Trophoblast cell (in vitro differentiated cells and primary cell): Measurements from ENCODE around the gene AKAP13.

Experiments
- DNase-seq, 2 donors: peaks; one replicate each; pipeline ENCODE4 v3.0.0-alpha.2; 2016
- H2AFZ ChIP-seq: 2 replicates; pipeline ENCODE4 v1.6.1; 2013; ENCODE audit warnings: low read length, moderate library complexity, mild to moderate bottlenecking; ENCODE audit not compliant: insufficient read depth, poor library complexity
- H2AK5ac ChIP-seq: 2 replicates; pipeline ENCODE4 v1.6.1; 2013; ENCODE audit warnings: mild to moderate bottlenecking, low read length
- H2BK120ac ChIP-seq: 2 replicates; pipeline ENCODE4 v1.6.1; 2013; ENCODE audit warnings: low read length, mild to moderate bottlenecking, moderate library complexity; ENCODE audit not compliant: insufficient read depth, poor library complexity
- H2BK12ac ChIP-seq: 2 replicates; pipeline ENCODE4 v1.6.1; 2013; ENCODE audit warnings: mild to moderate bottlenecking, low read length, moderate library complexity
- H2BK5ac ChIP-seq: 2 replicates; pipeline ENCODE4 v1.6.1; 2013; ENCODE audit warnings: low read length, low read depth, moderate library complexity, mild to moderate bottlenecking; ENCODE audit not compliant: poor library complexity
- H3K14ac ChIP-seq: 2 replicates; pipeline ENCODE4 v1.6.1; 2013; ENCODE audit warnings: mild to moderate bottlenecking, low read length
- H3K18ac ChIP-seq: 2 replicates; pipeline ENCODE4 v1.6.1; 2013; ENCODE audit warnings: mild to moderate bottlenecking, low read length
- H3K23ac ChIP-seq: 2 replicates; pipeline ENCODE4 v1.6.1; 2013; ENCODE audit warnings: low read length
- H3K27ac ChIP-seq: 2 replicates; pipeline ENCODE4 v1.5.1; 2013; ENCODE audit warnings: low read depth, mild to moderate bottlenecking, inconsistent platforms, low read length, moderate library complexity
- H3K27me3 ChIP-seq: 2 replicates; pipeline ENCODE4 v1.6.1; 2013; ENCODE audit warnings: inconsistent platforms, mild to moderate bottlenecking, low read length, moderate library complexity; ENCODE audit not compliant: insufficient read depth
- H3K36me3 ChIP-seq, 2 experiments: 1 replicate in 1 of 2; 2 replicates in 1 of 2; pipeline ENCODE4 v1.6.1; 2013; ENCODE audit warnings: low read length in 2 of 2, mild to moderate bottlenecking in 2 of 2, moderate library complexity in 1 of 2; ENCODE audit not compliant: insufficient read depth in 2 of 2, control insufficient read depth in 1 of 2
- H3K4ac ChIP-seq: 2 replicates; pipeline ENCODE4 v1.6.1; 2013; ENCODE audit warnings: low read depth, mild to moderate bottlenecking, low read length, moderate library complexity
- H3K4me1 ChIP-seq, 2 experiments: 1 replicate in 1 of 2; 2 replicates in 1 of 2; pipeline ENCODE4 v1.6.1; 2013; ENCODE audit warnings: low read length in 2 of 2, mild to moderate bottlenecking in 2 of 2, moderate library complexity in 1 of 2; ENCODE audit not compliant: insufficient read depth in 2 of 2, control insufficient read depth in 1 of 2
- H3K4me2 ChIP-seq: 2 replicates; pipeline ENCODE4 v1.6.1; 2013; ENCODE audit warnings: inconsistent platforms, mild to moderate bottlenecking, low read length, moderate library complexity
- H3K4me3 ChIP-seq: 2 replicates; pipeline ENCODE4 v1.5.1; 2013; ENCODE audit warnings: mild to moderate bottlenecking, low read depth, low read length, inconsistent platforms
- H3K79me1 ChIP-seq: one replicate; pipeline ENCODE4 v1.6.1; 2013; ENCODE audit warnings: low read length
- H3K79me2 ChIP-seq: 2 replicates; pipeline ENCODE4 v1.6.1; 2013; ENCODE audit warnings: low read length, mild to moderate bottlenecking; ENCODE audit not compliant: control insufficient read depth, insufficient read depth, poor library complexity
- H3K9ac ChIP-seq: 2 replicates; pipeline ENCODE4 v1.6.1; 2013; ENCODE audit warnings: mild to moderate bottlenecking, low read length
- H3K9me3 ChIP-seq: 2 replicates; pipeline ENCODE4 v1.6.1; 2013; ENCODE audit warnings: low read depth, mild to moderate bottlenecking, control low read depth, inconsistent platforms, low read length; ENCODE audit not compliant: insufficient read depth
- H4K12ac ChIP-seq: 2 replicates; pipeline ENCODE4 v1.6.1; 2013; ENCODE audit warnings: low read depth, mild to moderate bottlenecking, low read length, moderate library complexity
- H4K8ac ChIP-seq: 2 replicates; pipeline ENCODE4 v1.6.1; 2013; ENCODE audit warnings: low read depth, mild to moderate bottlenecking, low read length, moderate library complexity
- H4K91ac ChIP-seq: one replicate; pipeline ENCODE4 v1.6.1; 2013; ENCODE audit warnings: low read depth, mild to moderate bottlenecking, low read length, moderate library complexity
- WGBS: extraction: QIAGEN DNeasy Blood & Tissue Kit; methylation state at CpG from one replicate; pipeline ENCODE4 v1.1.7; 2013; ENCODE audit warnings: missing lambda C conversion rate; ENCODE audit not compliant: insufficient read length, insufficient coverage; ENCODE audit errors: extremely low coverage; 5-methylcytosine and 5-hydroxymethylcytosine counted together

The AKAP13 gene

DNA sequence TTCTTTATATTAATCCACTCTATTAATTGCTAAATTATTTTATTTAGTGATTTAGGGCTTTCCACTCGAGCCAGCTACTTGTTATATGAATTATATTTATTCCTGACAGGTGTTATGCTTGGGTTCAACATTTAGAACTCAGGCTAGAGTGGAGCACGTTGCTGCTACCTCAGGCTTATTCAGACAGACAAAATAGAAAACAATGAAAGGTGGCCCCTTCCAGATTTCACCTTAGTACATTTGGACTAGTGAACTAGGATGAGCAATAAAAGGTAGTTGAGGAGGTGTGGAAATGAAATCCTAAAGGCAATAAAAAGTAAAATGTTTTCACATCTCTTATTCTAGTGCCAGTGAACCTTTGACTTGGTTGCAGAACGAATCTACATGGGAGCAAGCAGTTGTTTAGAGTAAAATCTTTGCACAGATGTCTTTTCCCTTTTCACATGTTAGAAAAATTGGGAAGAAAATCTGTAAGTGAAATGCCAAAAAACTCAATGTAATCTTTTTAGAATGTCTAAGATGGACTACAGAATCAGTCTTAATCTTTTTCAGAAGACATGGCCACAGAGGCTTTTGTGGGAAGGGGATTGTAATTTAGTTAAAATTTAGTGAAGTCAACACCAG lies 63.8 kb downstream of the AKAP13 start:
- Histone ChIP-seq H2BK120ac (no peak overlapping the region), H3K36me3 (no peaks in the 10 kb centered on the region), H4K8ac (no peak overlapping the region), H3K23ac (no peak overlapping the region), H2AFZ (no peak overlapping the region), H3K4me3 (no peak overlapping the region), H3K14ac (no peak overlapping the region), H3K4ac (no peak overlapping the region), H3K79me2 (peaks cover 4% of the 10 kb centered on the region), H3K18ac (no peak overlapping the region), H2AK5ac (no peak overlapping the region), H3K27ac (no peak overlapping the region), H3K4me2 (no peak overlapping the region), H3K9ac (no peak overlapping the region), H3K79me1 (no peaks in the 10 kb centered on the region), H3K27me3 (no peaks in the 10 kb centered on the region), H3K4me1 (peaks cover 0 to 2% of the 10 kb centered on the region in 2 experiments), H4K12ac (no peak overlapping the region), H2BK12ac (no peak overlapping the region), H2BK5ac (no peak overlapping the region), H3K9me3 (no peaks in the 10 kb centered on the region), H4K91ac (no peak overlapping the region)
- no peak for DNase-seq
- no CpG with 5 or more reads among the region's 3 CpGs for WGBS

- Histone ChIP-seq H3K23ac (no peak overlapping the region), H3K9ac (no peak overlapping the region), H4K12ac (no peak overlapping the region), H3K14ac (no peak overlapping the region), H3K4me1 (peaks cover 0 to 2% of the 10 kb centered on the region in 2 experiments), H4K91ac (no peak overlapping the region), H4K8ac (no peak overlapping the region), H3K4ac (no peak overlapping the region), H2AFZ (no peak overlapping the region), H2BK120ac (no peak overlapping the region), H3K18ac (no peak overlapping the region), H2AK5ac (no peak overlapping the region), H3K4me2 (no peak overlapping the region), H2BK5ac (no peak overlapping the region), H3K36me3 (no peaks in the 10 kb centered on the region), H2BK12ac (no peak overlapping the region), H3K79me1 (no peaks in the 10 kb centered on the region), H3K9me3 (no peaks in the 10 kb centered on the region), H3K79me2 (peaks cover 4% of the 10 kb centered on the region), H3K27me3 (no peaks in the 10 kb centered on the region), H3K4me3 (no peak overlapping the region), H3K27ac (no peak overlapping the region)
- no CpG with 5 or more reads among the region's 1 CpG for WGBS
- DNase-seq = no peak
Measured at GRCh38 chr15:85445361-85445760, 65.0 kb downstream of the AKAP13 start.

- Histone ChIP-seq H3K23ac (no peak overlapping the region), H2BK5ac (no peak overlapping the region), H4K8ac (no peak overlapping the region), H2BK12ac (no peak overlapping the region), H2AFZ (no peak overlapping the region), H2AK5ac (no peak overlapping the region), H3K36me3 (no peaks in the 10 kb centered on the region), H3K4ac (no peak overlapping the region), H3K14ac (no peak overlapping the region), H2BK120ac (no peak overlapping the region), H3K9me3 (no peaks in the 10 kb centered on the region), H3K27ac (no peak overlapping the region), H3K27me3 (no peaks in the 10 kb centered on the region), H3K18ac (no peak overlapping the region), H4K91ac (no peak overlapping the region), H3K9ac (no peak overlapping the region), H3K79me2 (peaks cover 7% of the 10 kb centered on the region), H3K4me1 (peaks cover 2% of the 10 kb centered on the region in 2 experiments), H3K4me2 (no peak overlapping the region), H3K79me1 (no peaks in the 10 kb centered on the region), H4K12ac (no peak overlapping the region), H3K4me3 (no peak overlapping the region)
- WGBS = no CpG with 5 or more reads among the region's 3 CpGs
- no peak for DNase-seq
Measured at GRCh38 chr15:85451099-85451700, 70.8 kb downstream of the AKAP13 start.

DNA sequence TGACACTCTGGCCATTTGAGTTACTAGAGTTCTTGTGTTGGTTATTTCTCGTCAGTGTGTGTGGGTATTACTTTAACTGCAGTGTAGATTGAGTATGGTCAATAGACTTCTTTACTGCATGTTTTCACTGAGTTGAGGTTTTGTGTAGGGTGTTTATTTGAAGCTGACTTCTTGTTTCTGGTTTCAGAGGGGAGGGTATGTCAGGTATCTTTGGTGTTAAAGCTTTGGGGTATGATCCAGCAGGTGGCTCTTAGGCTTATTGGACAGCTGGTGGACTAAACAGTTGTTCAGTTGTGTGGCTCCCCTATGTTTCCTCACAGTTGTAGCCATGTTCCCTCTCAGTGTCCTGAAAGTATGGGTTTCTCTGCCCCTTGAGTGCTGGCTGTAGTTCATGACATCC lies 72.0 kb downstream of the AKAP13 start:
- H3K27me3 ChIP-seq = no peaks in the 10 kb centered on the region
- H3K4me2 ChIP-seq = no peak overlapping the region
- no peak overlapping the region for H2AK5ac ChIP-seq
- no peak overlapping the region for H2BK12ac ChIP-seq
- WGBS = no CpG with 5 or more reads among the region's 1 CpG
- H2BK5ac ChIP-seq = no peak overlapping the region
- no peaks in the 10 kb centered on the region for H3K36me3 ChIP-seq
- no peak overlapping the region for H3K4me3 ChIP-seq
- no peak overlapping the region for H2AFZ ChIP-seq
- peaks cover 5% of the 10 kb centered on the region for H3K79me2 ChIP-seq
- H3K9ac ChIP-seq = no peak overlapping the region
- H4K12ac ChIP-seq = no peak overlapping the region
- H3K4me1 ChIP-seq = peaks cover 2 to 5% of the 10 kb centered on the region in 2 experiments
- H3K27ac ChIP-seq = no peak overlapping the region
- no peak overlapping the region for H3K14ac ChIP-seq
- H3K23ac ChIP-seq = no peak overlapping the region
- H3K18ac ChIP-seq = no peak overlapping the region
- DNase-seq = no peak
- H4K8ac ChIP-seq = no peak overlapping the region
- H2BK120ac ChIP-seq = no peak overlapping the region
- H3K79me1 ChIP-seq = no peaks in the 10 kb centered on the region
- H4K91ac ChIP-seq = no peak overlapping the region
- H3K4ac ChIP-seq = no peak overlapping the region
- no peaks in the 10 kb centered on the region for H3K9me3 ChIP-seq
